Trophoblast cell (in vitro differentiated cells and primary cell): ENCODE results near the gene SERGEF.

Experiments used
- DNase-seq, 2 donors: peaks; one replicate each; pipeline ENCODE4 v3.0.0-alpha.2; 2016
- H2AFZ ChIP-seq: 2 replicates; pipeline ENCODE4 v1.6.1; 2013; ENCODE audit warnings: low read length, moderate library complexity, mild to moderate bottlenecking; ENCODE audit not compliant: insufficient read depth, poor library complexity
- H2AK5ac ChIP-seq: 2 replicates; pipeline ENCODE4 v1.6.1; 2013; ENCODE audit warnings: mild to moderate bottlenecking, low read length
- H2BK120ac ChIP-seq: 2 replicates; pipeline ENCODE4 v1.6.1; 2013; ENCODE audit warnings: low read length, mild to moderate bottlenecking, moderate library complexity; ENCODE audit not compliant: insufficient read depth, poor library complexity
- H2BK12ac ChIP-seq: 2 replicates; pipeline ENCODE4 v1.6.1; 2013; ENCODE audit warnings: mild to moderate bottlenecking, low read length, moderate library complexity
- H2BK5ac ChIP-seq: 2 replicates; pipeline ENCODE4 v1.6.1; 2013; ENCODE audit warnings: low read length, low read depth, moderate library complexity, mild to moderate bottlenecking; ENCODE audit not compliant: poor library complexity
- H3K14ac ChIP-seq: 2 replicates; pipeline ENCODE4 v1.6.1; 2013; ENCODE audit warnings: mild to moderate bottlenecking, low read length
- H3K18ac ChIP-seq: 2 replicates; pipeline ENCODE4 v1.6.1; 2013; ENCODE audit warnings: mild to moderate bottlenecking, low read length
- H3K23ac ChIP-seq: 2 replicates; pipeline ENCODE4 v1.6.1; 2013; ENCODE audit warnings: low read length
- H3K27ac ChIP-seq: 2 replicates; pipeline ENCODE4 v1.5.1; 2013; ENCODE audit warnings: low read depth, mild to moderate bottlenecking, inconsistent platforms, low read length, moderate library complexity
- H3K27me3 ChIP-seq: 2 replicates; pipeline ENCODE4 v1.6.1; 2013; ENCODE audit warnings: inconsistent platforms, mild to moderate bottlenecking, low read length, moderate library complexity; ENCODE audit not compliant: insufficient read depth
- H3K36me3 ChIP-seq, 2 experiments: 1 replicate in 1 of 2; 2 replicates in 1 of 2; pipeline ENCODE4 v1.6.1; 2013; ENCODE audit warnings: low read length in 2 of 2, mild to moderate bottlenecking in 2 of 2, moderate library complexity in 1 of 2; ENCODE audit not compliant: insufficient read depth in 2 of 2, control insufficient read depth in 1 of 2
- H3K4ac ChIP-seq: 2 replicates; pipeline ENCODE4 v1.6.1; 2013; ENCODE audit warnings: low read depth, mild to moderate bottlenecking, low read length, moderate library complexity
- H3K4me1 ChIP-seq, 2 experiments: 1 replicate in 1 of 2; 2 replicates in 1 of 2; pipeline ENCODE4 v1.6.1; 2013; ENCODE audit warnings: low read length in 2 of 2, mild to moderate bottlenecking in 2 of 2, moderate library complexity in 1 of 2; ENCODE audit not compliant: insufficient read depth in 2 of 2, control insufficient read depth in 1 of 2
- H3K4me2 ChIP-seq: 2 replicates; pipeline ENCODE4 v1.6.1; 2013; ENCODE audit warnings: inconsistent platforms, mild to moderate bottlenecking, low read length, moderate library complexity
- H3K4me3 ChIP-seq: 2 replicates; pipeline ENCODE4 v1.5.1; 2013; ENCODE audit warnings: mild to moderate bottlenecking, low read depth, low read length, inconsistent platforms
- H3K79me1 ChIP-seq: one replicate; pipeline ENCODE4 v1.6.1; 2013; ENCODE audit warnings: low read length
- H3K79me2 ChIP-seq: 2 replicates; pipeline ENCODE4 v1.6.1; 2013; ENCODE audit warnings: low read length, mild to moderate bottlenecking; ENCODE audit not compliant: control insufficient read depth, insufficient read depth, poor library complexity
- H3K9ac ChIP-seq: 2 replicates; pipeline ENCODE4 v1.6.1; 2013; ENCODE audit warnings: mild to moderate bottlenecking, low read length
- H3K9me3 ChIP-seq: 2 replicates; pipeline ENCODE4 v1.6.1; 2013; ENCODE audit warnings: low read depth, mild to moderate bottlenecking, control low read depth, inconsistent platforms, low read length; ENCODE audit not compliant: insufficient read depth
- H4K12ac ChIP-seq: 2 replicates; pipeline ENCODE4 v1.6.1; 2013; ENCODE audit warnings: low read depth, mild to moderate bottlenecking, low read length, moderate library complexity
- H4K8ac ChIP-seq: 2 replicates; pipeline ENCODE4 v1.6.1; 2013; ENCODE audit warnings: low read depth, mild to moderate bottlenecking, low read length, moderate library complexity
- H4K91ac ChIP-seq: one replicate; pipeline ENCODE4 v1.6.1; 2013; ENCODE audit warnings: low read depth, mild to moderate bottlenecking, low read length, moderate library complexity
- WGBS: extraction: QIAGEN DNeasy Blood & Tissue Kit; methylation state at CpG from one replicate; pipeline ENCODE4 v1.1.7; 2013; ENCODE audit warnings: missing lambda C conversion rate; ENCODE audit not compliant: insufficient read length, insufficient coverage; ENCODE audit errors: extremely low coverage; 5-methylcytosine and 5-hydroxymethylcytosine counted together

Gene SERGEF

DNA sequence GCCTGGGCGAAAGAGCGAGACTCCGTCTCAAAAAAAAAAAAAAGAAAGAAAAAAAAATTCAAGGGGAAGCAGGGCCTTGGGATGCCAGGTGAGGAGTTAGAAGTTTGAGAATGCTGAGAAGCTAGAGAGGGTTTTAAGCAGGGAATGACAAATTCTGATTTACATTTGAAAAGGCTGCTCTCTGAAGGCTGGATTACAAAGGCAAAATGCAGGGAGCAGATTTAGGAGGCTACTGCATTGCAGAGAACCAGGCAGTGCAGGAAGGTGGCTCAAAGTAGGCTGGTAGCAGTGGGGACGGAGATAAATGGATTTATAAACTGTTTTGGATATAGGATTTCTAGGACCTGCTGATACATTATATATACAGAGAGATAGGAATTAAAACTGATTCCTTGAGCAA, 211.7 kb downstream of the SERGEF start:
- H4K12ac ChIP-seq: no peak overlapping the region
- H3K14ac ChIP-seq: no peak overlapping the region
- peaks cover 4 to 5% of the 10 kb centered on the region in 2 experiments for H3K4me1 ChIP-seq
- no peak overlapping the region for H2AFZ ChIP-seq
- H4K8ac ChIP-seq: no peak overlapping the region
- no peaks in the 10 kb centered on the region for H3K9me3 ChIP-seq
- no peak overlapping the region for H3K4ac ChIP-seq
- no peak overlapping the region for H3K9ac ChIP-seq
- no peak overlapping the region for H3K4me2 ChIP-seq
- no peak overlapping the region for H2AK5ac ChIP-seq
- H3K23ac ChIP-seq: no peak overlapping the region
- no peak overlapping the region for H3K4me3 ChIP-seq
- H2BK12ac ChIP-seq: no peak overlapping the region
- H3K18ac ChIP-seq: no peak overlapping the region
- no peak overlapping the region for H2BK120ac ChIP-seq
- no peak overlapping the region for H2BK5ac ChIP-seq
- H3K79me2 ChIP-seq: no peaks in the 10 kb centered on the region
- H3K36me3 ChIP-seq: no peaks in the 10 kb centered on the region
- no peak for DNase-seq
- H3K79me1 ChIP-seq: no peaks in the 10 kb centered on the region
- no peak overlapping the region for H4K91ac ChIP-seq
- H3K27me3 ChIP-seq: no peaks in the 10 kb centered on the region
- WGBS: no CpG with 5 or more reads among the region's 4 CpGs
- H3K27ac ChIP-seq: no peak overlapping the region

GRCh38 chr11:17799147-17799546, 213.7 kb downstream of the SERGEF start:
- H2BK120ac ChIP-seq: no peak overlapping the region
- H3K36me3 ChIP-seq: no peaks in the 10 kb centered on the region
- no peak overlapping the region for H3K18ac ChIP-seq
- H4K91ac ChIP-seq: no peak overlapping the region
- H3K27ac ChIP-seq: no peak overlapping the region
- H2AFZ ChIP-seq: no peak overlapping the region
- no peak for DNase-seq
- no peak overlapping the region for H3K4me3 ChIP-seq
- H3K4me2 ChIP-seq: no peak overlapping the region
- no peak overlapping the region for H3K9ac ChIP-seq
- H3K9me3 ChIP-seq: no peaks in the 10 kb centered on the region
- H2BK5ac ChIP-seq: no peak overlapping the region
- no peak overlapping the region for H4K8ac ChIP-seq
- H3K4ac ChIP-seq: no peak overlapping the region
- no peaks in the 10 kb centered on the region for H3K79me1 ChIP-seq
- H4K12ac ChIP-seq: no peak overlapping the region
- no peak overlapping the region for H2AK5ac ChIP-seq
- H2BK12ac ChIP-seq: no peak overlapping the region
- H3K4me1 ChIP-seq: peaks cover 4 to 5% of the 10 kb centered on the region in 2 experiments
- no peak overlapping the region for H3K14ac ChIP-seq
- no CpG with 5 or more reads among the region's 5 CpGs for WGBS
- H3K27me3 ChIP-seq: no peaks in the 10 kb centered on the region
- no peaks in the 10 kb centered on the region for H3K79me2 ChIP-seq
- no peak overlapping the region for H3K23ac ChIP-seq

DNA sequence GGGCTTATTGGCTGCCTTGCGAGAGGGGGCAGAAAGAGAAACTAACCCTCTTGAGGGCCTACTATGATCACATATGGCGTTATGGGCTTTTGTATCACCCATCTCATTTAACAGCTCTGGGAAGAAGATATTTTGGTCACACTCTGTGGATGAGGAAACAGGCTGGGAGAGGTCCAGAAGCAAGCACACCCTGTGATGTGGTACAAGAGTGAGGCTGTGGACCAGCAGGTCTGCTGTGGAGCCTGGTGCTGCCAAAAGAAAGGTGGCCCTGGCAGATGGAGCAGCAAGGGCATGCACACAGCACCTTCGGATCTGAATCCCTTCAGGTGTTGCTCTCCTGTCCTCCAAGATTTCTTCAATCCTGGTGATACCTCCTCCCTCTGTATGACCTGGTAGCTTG, 214.1 kb downstream of the SERGEF start:
- no peak overlapping the region for H3K9ac ChIP-seq
- H3K79me1 ChIP-seq: no peaks in the 10 kb centered on the region
- no peak overlapping the region for H3K4me2 ChIP-seq
- H4K12ac ChIP-seq: no peak overlapping the region
- no CpG with 5 or more reads among the region's 3 CpGs for WGBS
- no peak for DNase-seq
- H4K8ac ChIP-seq: no peak overlapping the region
- no peak overlapping the region for H2BK12ac ChIP-seq
- no peak overlapping the region for H3K4ac ChIP-seq
- H2BK5ac ChIP-seq: no peak overlapping the region
- H4K91ac ChIP-seq: no peak overlapping the region
- no peak overlapping the region for H2AFZ ChIP-seq
- H3K27me3 ChIP-seq: no peaks in the 10 kb centered on the region
- H3K23ac ChIP-seq: no peak overlapping the region
- no peak overlapping the region for H2AK5ac ChIP-seq
- no peak overlapping the region for H3K14ac ChIP-seq
- no peak overlapping the region for H3K27ac ChIP-seq
- no peak overlapping the region for H3K18ac ChIP-seq
- H3K36me3 ChIP-seq: no peaks in the 10 kb centered on the region
- no peaks in the 10 kb centered on the region for H3K79me2 ChIP-seq
- no peaks in the 10 kb centered on the region for H3K9me3 ChIP-seq
- H3K4me3 ChIP-seq: no peak overlapping the region
- H2BK120ac ChIP-seq: no peak overlapping the region
- peaks cover under 1% of the 10 kb centered on the region in 2 experiments for H3K4me1 ChIP-seq

- Histone ChIP-seq H3K4ac (no peak overlapping the region), H2BK12ac (no peak overlapping the region), H3K9me3 (no peaks in the 10 kb centered on the region), H3K4me2 (no peak overlapping the region), H4K8ac (no peak overlapping the region), H3K27ac (no peak overlapping the region), H3K4me3 (no peak overlapping the region), H3K18ac (no peak overlapping the region), H2BK5ac (no peak overlapping the region), H4K91ac (no peak overlapping the region), H3K79me1 (no peaks in the 10 kb centered on the region), H3K23ac (no peak overlapping the region), H3K36me3 (no peaks in the 10 kb centered on the region), H3K9ac (no peak overlapping the region), H2AFZ (no peak overlapping the region), H4K12ac (no peak overlapping the region), H3K14ac (no peak overlapping the region), H3K27me3 (no peaks in the 10 kb centered on the region), H3K79me2 (no peaks in the 10 kb centered on the region), H2BK120ac (no peak overlapping the region), H3K4me1 (no peaks in the 10 kb centered on the region), H2AK5ac (no peak overlapping the region)
- no CpG with 5 or more reads among the region's 6 CpGs for WGBS
- DNase-seq: no peak
Measured at GRCh38 chr11:17798253-17798652, 214.6 kb downstream of the SERGEF start.
